ENCODE results near the gene CCR8.
"Not testable (repeated sequence)": the region's sequence is repeated elsewhere in the genome, so short reads cannot be mapped to it uniquely, and the experiment has no call there.

Gene CCR8

DNA sequence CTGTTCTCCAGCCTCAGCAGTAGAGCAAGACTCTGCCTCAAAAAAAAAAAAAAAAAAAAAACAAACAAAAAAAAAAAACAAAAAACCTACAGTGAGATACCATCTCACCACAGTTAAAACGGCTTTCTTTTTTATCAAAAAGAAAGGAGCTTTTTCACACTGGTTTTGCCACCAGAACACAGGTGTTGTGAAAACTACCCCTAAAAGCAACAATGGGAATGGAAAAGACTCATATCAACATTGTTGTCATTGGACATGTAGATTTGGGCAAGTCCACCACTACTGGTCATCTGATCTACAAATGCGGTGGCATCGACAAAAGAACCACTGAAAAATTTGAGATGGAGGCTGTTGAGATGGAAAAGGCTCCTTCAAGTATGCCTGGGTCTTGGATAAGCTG, 28.8 kb downstream of the CCR8 start:
- TF ChIP-seq, protein P1, sequence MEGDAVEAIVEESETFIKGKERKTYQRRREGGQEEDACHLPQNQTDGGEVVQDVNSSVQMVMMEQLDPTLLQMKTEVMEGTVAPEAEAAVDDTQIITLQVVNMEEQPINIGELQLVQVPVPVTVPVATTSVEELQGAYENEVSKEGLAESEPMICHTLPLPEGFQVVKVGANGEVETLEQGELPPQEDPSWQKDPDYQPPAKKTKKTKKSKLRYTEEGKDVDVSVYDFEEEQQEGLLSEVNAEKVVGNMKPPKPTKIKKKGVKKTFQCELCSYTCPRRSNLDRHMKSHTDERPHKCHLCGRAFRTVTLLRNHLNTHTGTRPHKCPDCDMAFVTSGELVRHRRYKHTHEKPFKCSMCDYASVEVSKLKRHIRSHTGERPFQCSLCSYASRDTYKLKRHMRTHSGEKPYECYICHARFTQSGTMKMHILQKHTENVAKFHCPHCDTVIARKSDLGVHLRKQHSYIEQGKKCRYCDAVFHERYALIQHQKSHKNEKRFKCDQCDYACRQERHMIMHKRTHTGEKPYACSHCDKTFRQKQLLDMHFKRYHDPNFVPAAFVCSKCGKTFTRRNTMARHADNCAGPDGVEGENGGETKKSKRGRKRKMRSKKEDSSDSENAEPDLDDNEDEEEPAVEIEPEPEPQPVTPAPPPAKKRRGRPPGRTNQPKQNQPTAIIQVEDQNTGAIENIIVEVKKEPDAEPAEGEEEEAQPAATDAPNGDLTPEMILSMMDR (conservative IDR thresholded peaks at IDR 0.05; ENCODE audit: control insufficient read depth, insufficient read depth, low read depth, low read length) = no peak
- no peak overlapping the region for H3K4me3 ChIP-seq (ENCODE audit: control insufficient read depth, low read depth, low read length)
- DNase-seq (ENCODE audit: low read depth) = no peak

GRCh38 chr3:39361252-39361927, 31.9 kb downstream of the CCR8 start:
- no peak for DNase-seq (ENCODE audit: low read depth)
- no peak overlapping the region for H3K4me3 ChIP-seq (ENCODE audit: control insufficient read depth, low read depth, low read length)
- TF ChIP-seq, protein P1 (conservative IDR thresholded peaks at IDR 0.05; ENCODE audit: control insufficient read depth, insufficient read depth, low read depth, low read length) = no peak

- TF ChIP-seq, protein P1 (conservative IDR thresholded peaks at IDR 0.05; ENCODE audit: control insufficient read depth, insufficient read depth, low read depth, low read length) = no peak
- DNase-seq (ENCODE audit: low read depth) = no peak
- H3K4me3 ChIP-seq (ENCODE audit: control insufficient read depth, low read depth, low read length) = no peak overlapping the region
These were observed 32.7 kb downstream of the CCR8 start for GRCh38 chr3:39362192-39362591.

- no peak overlapping the region for H3K4me3 ChIP-seq (ENCODE audit: control insufficient read depth, low read depth, low read length)
- TF ChIP-seq, protein P1 (conservative IDR thresholded peaks at IDR 0.05; ENCODE audit: control insufficient read depth, insufficient read depth, low read depth, low read length) = no peak
- DNase-seq (ENCODE audit: low read depth) = no peak
These were observed 33.3 kb downstream of the CCR8 start for GRCh38 chr3:39362812-39363211.

DNA sequence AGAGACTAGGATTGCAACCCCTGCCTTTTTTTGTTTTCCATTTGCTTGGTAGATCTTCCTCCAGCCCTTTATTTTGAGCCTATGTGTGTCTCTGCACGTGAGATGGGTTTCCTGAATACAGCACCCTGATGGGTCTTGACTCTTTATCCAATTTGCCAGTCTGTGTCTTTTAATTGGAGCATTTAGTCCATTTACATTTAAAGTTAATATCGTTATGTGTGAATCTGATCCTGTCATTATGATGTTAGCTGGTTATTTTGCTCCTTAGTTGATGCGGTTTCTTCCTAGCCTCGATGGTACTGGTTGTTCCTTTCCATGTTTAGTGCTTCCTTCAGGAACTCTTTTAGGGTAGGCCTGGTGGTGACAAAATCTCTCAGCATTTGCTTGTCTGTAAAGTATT, 40.9 kb downstream of the CCR8 start:
- not testable (repeated sequence) for H3K4me3 ChIP-seq (ENCODE audit: control insufficient read depth, low read depth, low read length); DNase-seq (ENCODE audit: low read depth)

DNA sequence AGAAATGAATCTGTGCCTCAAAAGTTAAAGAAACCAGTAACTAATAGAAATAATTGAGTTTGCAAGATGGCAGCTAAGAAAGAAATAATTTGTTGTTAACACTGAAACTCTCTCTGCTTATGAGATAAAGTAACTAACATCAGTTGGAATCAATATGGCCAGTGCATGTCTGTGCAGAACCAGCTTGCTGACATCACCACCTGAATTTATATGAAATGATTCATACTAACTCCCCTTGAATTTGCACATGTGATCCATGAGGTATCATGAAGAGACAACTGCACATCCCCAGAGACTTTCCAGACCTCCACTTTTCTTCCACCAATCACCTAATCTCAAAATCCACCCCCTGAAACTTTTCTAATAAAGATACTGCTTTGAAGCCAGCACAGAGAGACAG, 43.3 kb downstream of the CCR8 start:
- no peak overlapping the region for H3K4me3 ChIP-seq (ENCODE audit: control insufficient read depth, low read depth, low read length)
- DNase-seq (ENCODE audit: low read depth) = peak; percentile 30
- TF ChIP-seq, protein P1 (conservative IDR thresholded peaks at IDR 0.05; ENCODE audit: control insufficient read depth, insufficient read depth, low read depth, low read length) = no peak

- DNase-seq (ENCODE audit: low read depth) = no peak
- no peak overlapping the region for H3K4me3 ChIP-seq (ENCODE audit: control insufficient read depth, low read depth, low read length)
- TF ChIP-seq, protein P1 (conservative IDR thresholded peaks at IDR 0.05; ENCODE audit: control insufficient read depth, insufficient read depth, low read depth, low read length) = no peak
These were observed 47.6 kb downstream of the CCR8 start for GRCh38 chr3:39376959-39377634.
